Activated CD8-positive, alpha-beta memory T cell treated with anti-CD3 and anti-CD28 coated beads for 4 hours (primary cell): ENCODE results near the gene C12orf42.

ENCODE experiments used
- DNase-seq, 2 donors: peaks; one replicate each; pipeline ENCODE4 v3.0.0-alpha.2; 2020; ENCODE audit warnings: low read depth in 2 of 2

Gene C12orf42

DNA sequence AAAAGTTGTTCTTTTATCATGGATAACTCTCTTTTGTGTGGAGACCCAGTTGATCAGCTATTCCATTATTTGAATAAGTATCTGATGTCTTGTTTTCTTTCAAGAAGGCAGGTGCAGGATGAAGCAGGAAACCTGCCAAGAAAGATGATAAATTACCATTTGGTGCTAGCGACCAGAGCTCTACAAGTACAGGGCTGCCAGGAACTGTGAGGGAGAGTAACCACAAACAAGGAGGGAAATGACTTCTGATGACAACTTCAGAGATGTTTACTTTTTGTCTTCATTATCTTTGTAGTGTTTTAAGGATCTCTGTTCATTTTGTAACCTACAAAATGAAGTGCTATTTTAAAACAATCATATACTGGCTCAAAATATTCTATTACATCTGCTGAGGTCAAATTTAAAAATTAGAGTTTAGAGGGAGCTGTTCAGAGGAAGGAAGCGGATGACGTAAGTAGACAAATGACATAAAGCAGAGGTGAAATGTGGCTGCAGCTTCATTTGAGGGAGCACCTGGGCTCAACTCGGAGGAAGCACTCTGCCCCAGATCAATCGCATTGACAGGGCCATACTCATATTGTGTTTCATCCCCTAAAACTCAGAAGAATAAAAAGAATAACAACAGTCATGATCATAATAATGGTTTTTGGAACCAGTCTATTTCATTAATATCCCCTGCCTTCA lies 226.8 kb downstream of the C12orf42 start:
- DNase-seq, result no peak

DNA sequence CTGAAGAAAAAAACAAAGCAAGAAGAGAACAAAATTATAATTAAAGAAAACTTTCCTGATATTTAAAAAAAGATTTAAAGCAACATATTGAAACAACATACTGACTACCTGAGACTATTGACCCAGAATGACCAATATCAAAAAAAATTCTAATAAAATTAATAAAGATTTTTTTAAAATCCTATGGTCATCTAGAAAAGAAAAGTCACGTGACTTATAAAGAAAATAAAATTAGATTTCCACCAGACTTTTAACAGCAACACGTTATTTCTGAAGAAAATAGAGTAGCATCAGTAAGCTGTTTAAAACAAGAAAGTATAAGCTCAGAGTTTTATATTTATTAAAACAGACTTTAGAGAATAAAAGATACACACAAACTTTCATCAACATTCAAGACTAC lies 238.0 kb downstream of the C12orf42 start:
- DNase-seq, result no peak
